ENCODE measurements around the gene RAPGEF3.
A peak's percentile ranks its signal among the peaks of the same experiment; 100 is the strongest.

RAPGEF3 gene

GRCh38 chr12:47755655-47756562, 2.8 kb downstream of the RAPGEF3 start:
- no peak for DNase-seq

DNA sequence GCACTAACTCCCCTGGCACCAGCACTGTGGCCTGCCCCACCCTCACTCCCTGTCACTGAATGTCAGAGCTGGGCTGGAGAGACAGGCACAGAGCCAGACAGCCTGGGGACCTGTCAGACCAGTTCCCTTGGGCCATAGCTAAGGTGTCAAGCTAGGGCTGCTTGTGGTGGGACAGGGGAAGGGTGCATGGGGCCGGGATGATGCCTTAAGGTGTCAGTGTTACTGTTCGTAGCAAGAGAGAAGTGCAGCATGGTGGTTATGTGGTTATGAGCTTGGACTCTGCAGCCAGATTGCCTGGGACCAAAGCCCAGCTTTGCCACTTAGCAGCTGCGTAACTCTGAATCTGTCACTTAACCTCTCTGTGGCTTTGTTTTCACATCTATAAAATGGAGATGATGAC, 3.8 kb downstream of the RAPGEF3 start:
- DNase-seq, result no peak

GRCh38 chr12:47754126-47754525, 4.6 kb downstream of the RAPGEF3 start:
- no peak for DNase-seq

GRCh38 chr12:47753021-47754001, 5.4 kb downstream of the RAPGEF3 start:
- no peak for DNase-seq

DNA sequence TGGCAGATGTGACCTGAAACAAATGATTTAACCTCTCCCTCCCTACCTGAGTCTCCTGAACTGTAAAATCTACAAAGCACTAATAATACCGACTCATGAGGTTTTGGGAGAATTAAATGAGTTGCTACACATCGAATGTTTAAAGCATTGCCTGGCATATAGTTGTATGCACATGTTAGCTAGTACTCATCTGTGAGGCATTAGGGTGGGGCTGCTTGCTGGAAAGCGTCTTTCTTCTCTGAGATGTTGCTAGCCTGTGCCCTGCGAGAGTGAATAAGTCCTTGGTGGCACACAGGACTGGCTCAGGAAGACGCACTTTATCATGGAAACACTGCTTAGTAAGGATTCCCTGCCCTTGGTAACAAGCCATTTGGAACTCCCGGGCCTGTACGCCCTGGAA, 6.1 kb downstream of the RAPGEF3 start:
- no peak for DNase-seq

DNA sequence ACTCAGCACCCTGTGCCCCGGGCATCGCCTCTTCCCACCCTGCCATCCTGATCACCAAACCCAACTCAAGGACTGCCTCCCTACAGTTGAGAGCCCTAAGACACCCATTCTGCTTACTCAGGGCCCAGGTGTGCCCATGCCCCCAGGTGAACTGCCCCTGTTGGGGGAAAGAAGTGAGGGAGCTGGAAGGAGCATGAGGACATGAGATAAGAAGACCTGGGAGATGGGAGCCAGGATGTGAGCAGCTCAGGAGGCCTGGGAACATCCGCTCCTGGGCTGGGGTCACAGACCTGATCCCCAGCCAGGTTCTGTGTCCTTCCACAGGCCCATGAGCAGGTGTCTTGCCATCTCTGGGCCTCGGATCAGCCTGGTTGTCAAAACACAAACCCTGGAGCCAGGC, 6.6 kb downstream of the RAPGEF3 start:
- no peak for DNase-seq

DNA sequence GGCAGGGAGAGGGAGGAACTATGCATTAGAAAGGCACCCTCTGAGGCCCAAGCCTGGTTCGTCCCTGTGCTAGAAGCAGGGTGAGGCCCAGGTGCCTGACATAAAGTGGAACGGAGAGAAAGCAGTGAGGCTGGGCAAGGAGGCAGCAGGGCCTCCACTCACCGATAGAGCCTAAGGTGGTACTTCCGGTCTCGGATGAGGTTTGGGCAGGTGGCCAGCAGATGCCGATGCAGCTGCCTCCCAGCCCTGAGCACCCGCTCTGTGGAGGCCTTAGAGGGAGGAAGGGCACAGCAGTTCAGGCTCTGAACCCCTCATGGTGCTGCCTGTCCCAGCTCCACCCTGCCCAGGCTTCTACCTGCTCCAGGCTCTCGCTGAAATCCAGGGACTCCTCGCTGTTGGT, 7.1 kb downstream of the RAPGEF3 start:
- no peak for DNase-seq

GRCh38 chr12:47750916-47751470, 7.7 kb downstream of the RAPGEF3 start:
- DNase-seq, result no peak

DNA sequence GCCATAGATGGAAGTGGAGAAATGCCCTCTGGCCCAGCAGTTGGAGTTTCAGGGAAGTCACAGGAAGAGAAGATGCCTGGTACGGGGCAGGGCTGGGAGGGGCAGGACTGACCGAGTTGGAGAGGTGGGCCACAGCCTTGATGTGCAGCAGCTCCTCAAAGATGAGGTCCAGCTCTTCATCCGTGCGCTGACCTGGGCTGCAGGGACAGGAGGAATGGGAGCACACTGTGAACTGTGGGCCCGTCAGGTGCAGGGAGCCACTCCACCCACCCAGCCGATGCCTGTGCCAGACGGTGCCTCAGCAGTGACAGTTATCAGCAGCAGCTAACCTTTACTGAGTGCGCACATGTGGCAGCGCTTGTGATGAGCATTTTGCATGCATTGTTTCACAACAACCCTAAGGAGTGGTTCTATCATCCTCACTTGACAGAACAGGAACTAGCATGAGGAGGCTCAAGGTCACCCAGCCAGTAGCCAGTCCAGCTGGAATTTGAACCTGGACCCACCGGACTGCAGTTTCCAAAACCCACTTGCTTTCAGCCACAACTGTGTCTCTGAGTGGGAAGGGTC, 8.4 kb downstream of the RAPGEF3 start:
- DNase-seq, result no peak

DNA sequence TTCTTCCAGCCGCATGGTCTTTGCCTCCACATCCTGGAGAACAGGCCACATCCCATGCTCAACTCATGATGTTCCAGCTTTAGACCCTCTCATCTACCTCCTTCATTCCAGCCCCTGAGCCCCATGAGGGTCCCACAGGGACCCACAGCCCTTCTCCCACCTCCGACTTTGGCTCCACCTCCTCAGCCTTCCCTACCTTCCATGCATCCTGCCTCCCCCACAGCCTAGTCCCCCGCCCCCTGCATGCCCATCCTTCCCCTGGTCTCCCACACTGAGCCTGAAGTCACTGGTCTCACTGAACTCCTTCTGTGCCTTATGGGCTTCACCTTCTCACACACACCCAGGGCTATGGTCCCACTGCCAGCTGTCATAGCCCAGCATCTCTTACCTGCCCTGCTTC, 9.8 kb downstream of the RAPGEF3 start:
- no peak for DNase-seq

- DNase-seq, result no peak
Measured at GRCh38 chr12:47748507-47748828, 10.2 kb downstream of the RAPGEF3 start.

DNA sequence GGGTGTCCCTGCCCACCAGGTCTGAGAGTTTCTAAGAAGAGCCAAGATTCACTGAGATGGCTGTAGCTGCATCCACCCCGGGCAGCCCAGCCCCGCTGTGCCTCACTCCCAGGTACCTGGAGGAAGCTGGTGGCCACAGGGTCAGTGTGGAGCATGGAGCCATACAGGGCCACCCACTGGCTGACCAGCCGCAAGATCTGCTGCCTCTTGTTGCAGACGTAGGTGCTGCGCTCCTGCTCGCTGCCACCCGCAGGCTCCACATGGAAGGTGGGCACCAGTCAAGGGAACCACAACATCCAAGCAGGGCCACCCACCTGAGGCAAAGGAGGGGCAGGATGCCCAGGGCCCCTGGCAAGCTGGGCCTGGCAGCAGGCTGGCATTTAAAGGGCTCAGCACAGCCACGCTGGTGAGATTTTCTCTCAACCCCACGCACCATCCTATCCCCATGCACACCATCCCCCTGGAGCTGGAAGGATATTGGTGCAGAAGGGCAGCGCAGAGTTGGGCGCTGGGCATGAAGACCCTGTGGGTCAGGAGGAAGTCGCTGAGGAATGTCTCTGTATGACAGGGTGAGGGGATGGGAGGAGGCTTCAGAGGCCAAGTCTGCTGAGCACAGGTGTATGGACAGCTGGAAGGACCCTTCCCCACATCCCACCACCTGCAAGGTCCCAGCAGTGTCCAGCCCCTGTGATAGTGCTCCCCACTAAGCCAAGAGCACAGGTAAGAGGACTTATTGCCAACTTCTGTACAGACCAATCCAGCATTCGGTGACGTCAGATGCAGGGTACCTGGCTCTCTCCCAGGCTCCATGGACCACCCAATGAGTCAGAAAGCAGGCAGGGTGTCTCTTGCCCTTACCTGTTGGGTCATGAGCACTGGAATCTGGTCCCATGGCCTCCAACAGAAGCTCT, 10.8 kb downstream of the RAPGEF3 start:
- no peak for DNase-seq

GRCh38 chr12:47747126-47747525, 11.6 kb downstream of the RAPGEF3 start:
- DNase-seq, result no peak

GRCh38 chr12:47746523-47746922, 12.2 kb downstream of the RAPGEF3 start:
- DNase-seq, result no peak

DNA sequence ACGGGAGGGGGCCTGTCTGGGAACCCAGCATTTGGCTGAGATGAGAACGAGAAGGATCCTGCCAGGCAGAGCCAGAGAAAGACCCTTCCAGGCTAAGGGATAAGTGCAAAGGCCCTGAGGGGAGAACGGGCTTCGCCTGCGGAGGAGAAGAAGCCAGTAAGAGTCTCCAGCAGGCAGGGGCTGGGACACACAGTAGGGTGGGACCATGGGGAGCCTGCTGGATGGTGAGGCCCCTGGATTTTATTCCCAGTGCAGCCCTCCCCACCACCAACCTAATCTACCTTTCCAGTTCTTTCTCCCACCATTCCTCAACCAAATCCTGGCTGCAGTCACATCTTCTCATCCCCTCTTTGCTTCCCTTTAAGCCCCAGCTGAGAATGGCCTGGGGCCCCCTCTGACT, 12.6 kb downstream of the RAPGEF3 start:
- DNase-seq, result no peak

DNA sequence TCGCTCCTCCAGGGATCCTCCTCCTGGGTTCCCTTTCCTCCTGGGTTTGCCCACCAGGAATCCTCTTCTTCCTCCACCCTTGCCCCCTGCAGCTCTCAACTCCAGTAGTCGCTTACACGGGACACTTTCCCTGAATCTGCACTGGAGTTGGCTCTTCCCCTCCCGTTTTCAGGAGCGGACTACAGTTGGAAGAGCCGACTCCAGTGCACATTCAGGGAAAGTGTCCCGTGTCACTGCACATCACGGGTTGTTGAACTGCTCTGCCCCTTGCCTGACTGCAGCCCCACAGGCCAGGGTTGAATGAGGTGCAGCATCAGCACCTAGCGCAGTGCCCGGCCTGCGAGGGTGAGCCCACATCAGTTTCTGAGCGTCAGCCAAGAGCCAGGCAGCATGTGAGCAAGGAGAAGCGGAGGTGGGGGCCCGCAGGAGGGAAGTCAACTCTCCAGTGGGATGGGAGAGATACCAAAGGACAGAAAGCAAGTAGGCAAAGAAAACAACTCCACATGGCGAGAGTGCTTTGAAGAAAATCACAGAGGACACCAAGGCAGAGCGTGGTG, 13.1 kb downstream of the RAPGEF3 start:
- no peak for DNase-seq

- DNase-seq, result no peak
Measured at GRCh38 chr12:47744778-47745436, 13.8 kb downstream of the RAPGEF3 start.

- DNase-seq, result peak; percentile 33
Measured at GRCh38 chr12:47744005-47744651, 14.6 kb downstream of the RAPGEF3 start.

DNA sequence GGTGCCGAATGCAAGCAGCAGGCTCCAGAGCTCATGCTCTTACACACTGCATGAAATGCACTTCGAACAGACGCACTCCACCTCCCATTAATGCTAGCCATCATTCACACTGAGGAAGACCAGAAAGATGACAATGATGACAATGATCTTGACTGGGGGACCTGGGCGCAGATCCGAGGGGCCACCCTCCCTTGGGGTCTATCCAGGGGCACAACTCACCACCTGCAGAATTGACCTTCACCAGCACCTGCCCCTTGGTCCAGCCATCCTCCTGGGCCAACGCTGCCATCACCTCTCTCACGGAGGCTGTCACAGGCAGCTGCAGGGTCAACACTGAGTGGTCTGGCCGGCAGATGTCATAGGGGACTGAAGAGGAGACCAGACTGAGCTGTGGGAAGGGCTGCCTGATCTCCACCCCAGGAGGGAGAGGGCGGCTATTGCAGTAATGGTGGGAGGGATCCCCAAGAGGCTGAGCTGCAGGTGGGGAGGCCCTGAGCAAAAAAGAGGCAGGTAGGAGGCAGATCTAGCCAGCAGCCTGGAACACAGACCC, 15.3 kb downstream of the RAPGEF3 start:
- DNase-seq, result no peak

GRCh38 chr12:47742253-47742825, 16.3 kb downstream of the RAPGEF3 start:
- no peak for DNase-seq
